IMR-90 (cell line): Measurements from ENCODE around the gene TOP2A.

Source experiments
- CTCF ChIP-seq: conservative IDR thresholded peaks from 2 replicates; pipeline ENCODE4 v1.5.1; 2012; ENCODE audit warnings: mild to moderate bottlenecking, low read depth, low read length, improper control_type of control experiment
- ELK1 ChIP-seq: fragments of 150-350 bp; IDR thresholded peaks from 2 replicates; pipeline ENCODE4 v1.6.1; 2016; ENCODE audit warnings: low read depth, mild to moderate bottlenecking, low read length, moderate library complexity, borderline replicate concordance
- FOS ChIP-seq: fragments of 150-350 bp; IDR thresholded peaks from 2 replicates; pipeline ENCODE4 v1.6.1; 2016; ENCODE audit warnings: low read depth, low read length
- MAFK ChIP-seq: IDR thresholded peaks from 2 replicates; pipeline ENCODE4 v1.6.1; 2012; ENCODE audit warnings: low read depth, low read length, improper control_type of control experiment
- POLR2A ChIP-seq: IDR thresholded peaks from 2 replicates; pipeline ENCODE4 v1.6.1; 2012; ENCODE audit warnings: mild to moderate bottlenecking, low read depth, low read length
- RCOR1 ChIP-seq: IDR thresholded peaks from 2 replicates; pipeline ENCODE4 v1.6.1; 2012; ENCODE audit warnings: mild to moderate bottlenecking, low read length, improper control_type of control experiment; ENCODE audit not compliant: insufficient replicate concordance
- RFX5 ChIP-seq: IDR thresholded peaks from 2 replicates; pipeline ENCODE4 v1.8.0; 2012; ENCODE audit warnings: low read depth, mild to moderate bottlenecking, low read length, moderate library complexity
- SMC3 ChIP-seq: fragments of 150-350 bp; IDR thresholded peaks from 2 replicates; pipeline ENCODE4 v1.6.1; 2016; ENCODE audit warnings: low read depth, mild to moderate bottlenecking, antibody characterized with exemption, low read length, moderate library complexity

DNA sequence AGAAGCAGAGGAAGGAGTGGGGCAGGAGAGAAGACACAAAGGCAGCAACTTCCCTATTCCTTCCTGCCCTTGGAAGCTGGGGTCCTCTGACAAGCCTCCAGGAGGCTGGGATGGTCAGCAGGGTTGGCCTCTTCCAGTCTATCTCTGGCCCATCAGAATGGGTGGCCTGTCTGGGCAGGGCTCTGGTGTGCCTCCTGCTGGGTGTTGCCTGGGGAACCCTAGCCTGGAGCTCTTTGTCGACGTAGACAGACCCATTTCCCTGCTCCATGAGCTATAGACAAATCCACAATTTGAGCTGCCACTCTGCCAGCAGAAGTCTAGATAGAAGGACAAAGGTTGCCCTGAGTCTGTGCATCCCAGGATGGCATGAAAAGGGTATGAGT, 36.9 kb upstream of the TOP2A start:
- TF ChIP-seq POLR2A = no peak
- TF ChIP-seq CTCF = no peak
- TF ChIP-seq RFX5 = no peak
- no peak for TF ChIP-seq FOS
- no peak for TF ChIP-seq MAFK
- no peak for TF ChIP-seq ELK1
- no peak for TF ChIP-seq RCOR1
- no peak for TF ChIP-seq SMC3
